HUES64 (cell line): ENCODE measurements around the gene SLC16A3.

Experiments
- H3K27ac ChIP-seq: 2 replicates; pipeline ENCODE4 v1.7.0; 2013; ENCODE audit warnings: low read depth, low read length, inconsistent platforms
- H3K27me3 ChIP-seq: 2 replicates; pipeline ENCODE4 v1.6.1; 2013; ENCODE audit warnings: mild to moderate bottlenecking, low read length; ENCODE audit not compliant: insufficient read depth
- H3K36me3 ChIP-seq: 2 replicates; pipeline ENCODE4 v1.6.1; 2013; ENCODE audit warnings: mild to moderate bottlenecking, low read length; ENCODE audit not compliant: insufficient read depth
- H3K4me1 ChIP-seq: 2 replicates; pipeline ENCODE4 v1.6.1; 2013; ENCODE audit warnings: mild to moderate bottlenecking, low read length, moderate library complexity; ENCODE audit not compliant: insufficient read depth
- H3K4me3 ChIP-seq: 2 replicates; pipeline ENCODE4 v1.5.1; 2013; ENCODE audit warnings: mild to moderate bottlenecking, low read length, moderate library complexity
- H3K9ac ChIP-seq: 2 replicates; pipeline ENCODE4 v1.6.1; 2013; ENCODE audit warnings: mild to moderate bottlenecking, low read depth, low read length
- H3K9me3 ChIP-seq: 2 replicates; pipeline ENCODE4 v1.6.1; 2013; ENCODE audit warnings: low read depth, low read length; ENCODE audit not compliant: insufficient read depth
- WGBS: fragments of 150-250, 120-280 bp; methylation state at CpG from one replicate; pipeline ENCODE4 v1.1.7; 2013; ENCODE audit warnings: missing lambda C conversion rate; 5-methylcytosine and 5-hydroxymethylcytosine counted together

SLC16A3 gene

DNA sequence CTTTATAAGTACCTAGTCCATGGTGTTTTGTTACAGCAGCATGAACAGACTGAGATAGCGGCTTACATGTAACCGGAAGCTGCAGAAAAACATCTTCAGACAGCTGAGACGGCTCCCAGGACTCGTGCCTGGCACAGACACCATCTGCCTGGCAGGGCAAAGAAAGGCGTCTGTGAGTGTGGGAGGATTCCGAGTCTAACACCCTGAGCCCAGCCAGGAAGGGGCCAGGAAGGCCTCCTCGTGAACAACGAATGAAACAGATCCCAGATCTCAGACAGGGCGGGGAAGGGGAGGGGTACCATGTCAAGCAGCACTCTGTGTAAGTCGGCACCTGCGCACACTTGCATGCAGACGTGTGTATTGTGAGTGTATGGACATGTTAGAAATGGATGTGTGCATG, 49.0 kb downstream of the SLC16A3 start:
- no peaks in the 10 kb centered on the region for H3K9me3 ChIP-seq
- WGBS, result 87% methylated on average over 12 of the region's 12 CpGs

DNA sequence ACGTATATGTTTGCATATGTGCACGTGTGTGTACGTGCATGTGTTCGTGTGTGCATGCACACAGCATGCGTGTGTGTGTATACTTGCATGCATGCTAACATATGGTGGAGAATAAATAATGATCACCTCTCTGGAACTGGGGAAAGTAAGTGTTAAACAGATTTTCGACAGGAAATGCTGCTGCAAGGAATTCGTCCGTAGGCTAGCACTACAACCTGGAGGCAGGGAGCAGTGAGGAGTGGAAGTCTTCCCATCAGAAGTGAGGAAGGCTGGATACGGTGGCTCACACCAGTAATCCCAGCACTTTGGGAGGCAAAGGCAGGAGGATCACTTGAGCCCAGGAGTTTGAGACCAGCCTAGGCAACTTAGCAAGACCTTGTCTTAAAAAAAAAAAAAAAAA, 49.5 kb downstream of the SLC16A3 start:
- Histone ChIP-seq H3K36me3 (no peaks in the 10 kb centered on the region), H3K27me3 (peaks cover 6% of the 10 kb centered on the region), H3K4me1 (peaks cover 9% of the 10 kb centered on the region; the same call in 1 of the 2 replicates), H3K9me3 (no peaks in the 10 kb centered on the region), H3K27ac (no peak overlapping the region), H3K9ac (no peak overlapping the region), H3K4me3 (no peak overlapping the region)
- 83% methylated on average over 9 of the region's 9 CpGs for WGBS

More for the DNA sequence above, 49.0 kb downstream of the SLC16A3 start:
- H3K27me3 ChIP-seq, result peaks cover 6% of the 10 kb centered on the region
- H3K27ac ChIP-seq, result no peak overlapping the region
- H3K9ac ChIP-seq, result no peak overlapping the region
- no peaks in the 10 kb centered on the region for H3K36me3 ChIP-seq
- peaks cover 9% of the 10 kb centered on the region; the same call in 1 of the 2 replicates for H3K4me1 ChIP-seq
- no peak overlapping the region for H3K4me3 ChIP-seq

DNA sequence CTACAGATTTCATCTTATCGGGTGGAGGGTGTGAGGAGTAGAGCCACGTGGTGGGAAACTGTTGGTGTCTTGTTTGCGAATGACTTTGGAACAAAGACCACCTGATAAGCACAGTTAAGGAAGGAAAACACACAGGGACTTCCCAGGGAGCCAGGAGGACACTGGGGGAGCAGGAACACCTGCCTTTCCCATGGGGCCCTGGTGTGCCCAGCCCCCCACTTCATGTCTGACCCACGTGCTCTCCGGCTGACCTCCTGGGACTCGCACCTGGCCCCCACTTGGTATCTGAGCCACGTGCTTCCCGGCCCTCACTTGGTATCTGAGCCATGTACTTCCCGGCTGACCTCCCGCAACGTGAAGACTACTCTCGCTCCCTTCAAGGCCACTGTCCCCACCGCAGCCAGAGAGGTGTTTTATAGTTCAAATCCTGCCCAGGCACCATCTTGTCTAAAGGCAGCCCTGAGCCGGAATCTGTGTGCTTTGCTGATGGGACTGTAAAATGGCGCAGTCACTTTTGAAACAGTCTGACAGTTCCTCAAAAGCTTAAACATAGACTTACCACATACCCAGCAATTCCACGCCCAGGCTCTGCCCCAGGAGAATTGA, 50.0 kb downstream of the SLC16A3 start:
- Histone ChIP-seq H3K4me1 (peaks cover 6% of the 10 kb centered on the region; the same call in 1 of the 2 replicates), H3K27me3 (peaks cover 6% of the 10 kb centered on the region), H3K4me3 (no peak overlapping the region), H3K27ac (no peak overlapping the region), H3K9ac (no peak overlapping the region), H3K9me3 (no peaks in the 10 kb centered on the region), H3K36me3 (no peaks in the 10 kb centered on the region)
- WGBS, result 74% methylated on average over 16 of the region's 16 CpGs

DNA sequence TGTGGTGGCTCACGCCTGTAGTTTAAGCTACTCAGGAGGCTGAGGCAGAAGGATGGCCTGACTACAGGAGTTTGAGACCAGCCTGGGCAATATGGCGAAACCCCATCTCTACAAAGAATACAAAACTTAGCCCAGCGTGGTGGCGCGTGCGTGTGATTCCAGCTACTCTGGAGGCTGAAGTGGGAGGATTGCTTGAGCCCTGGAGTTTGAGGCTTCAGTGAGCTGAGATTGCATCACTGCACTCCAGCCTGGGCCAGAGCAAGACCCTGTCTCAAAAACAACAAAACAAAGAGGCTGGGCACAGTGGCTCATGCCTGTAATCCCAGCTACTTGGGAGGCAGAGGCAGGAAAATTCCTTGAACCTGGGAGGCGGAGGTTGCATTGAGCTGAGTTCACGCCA, 51.7 kb downstream of the SLC16A3 start:
- peaks cover 6% of the 10 kb centered on the region; the same call in 1 of the 2 replicates for H3K4me1 ChIP-seq
- H3K4me3 ChIP-seq, result no peak overlapping the region
- no peak overlapping the region for H3K27ac ChIP-seq
- H3K9me3 ChIP-seq, result no peaks in the 10 kb centered on the region
- H3K9ac ChIP-seq, result no peak overlapping the region
- WGBS, result 93% methylated on average over 8 of the region's 8 CpGs
- H3K36me3 ChIP-seq, result no peaks in the 10 kb centered on the region
- peaks cover 1% of the 10 kb centered on the region; the same call in 1 of the 2 replicates for H3K27me3 ChIP-seq

DNA sequence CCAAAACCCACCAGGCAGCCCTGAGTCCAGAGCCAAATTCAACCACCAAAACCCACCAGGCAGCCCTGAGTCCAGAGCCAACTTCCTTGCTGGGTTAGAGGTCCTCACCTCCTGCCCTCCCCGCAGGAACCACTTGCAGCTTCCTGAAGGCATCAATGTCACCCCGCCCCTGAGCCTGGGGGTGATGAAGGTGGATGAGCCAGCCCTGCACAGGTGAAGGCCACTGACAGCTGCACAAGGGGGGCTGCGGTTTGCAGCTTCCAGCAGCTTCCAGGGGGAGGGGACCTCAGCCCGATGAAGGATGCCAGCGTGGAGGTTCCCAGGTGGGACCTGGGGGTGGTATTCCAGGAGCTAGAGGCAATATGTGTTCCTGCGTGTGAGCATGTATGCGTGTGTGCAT, 52.2 kb downstream of the SLC16A3 start:
- Histone ChIP-seq H3K27ac (no peak overlapping the region), H3K9ac (no peak overlapping the region), H3K27me3 (no peaks in the 10 kb centered on the region), H3K4me1 (peaks cover 6% of the 10 kb centered on the region; the same call in 1 of the 2 replicates), H3K36me3 (no peaks in the 10 kb centered on the region), H3K4me3 (no peak overlapping the region), H3K9me3 (no peaks in the 10 kb centered on the region)
- WGBS, result 84% methylated on average over 7 of the region's 7 CpGs

DNA sequence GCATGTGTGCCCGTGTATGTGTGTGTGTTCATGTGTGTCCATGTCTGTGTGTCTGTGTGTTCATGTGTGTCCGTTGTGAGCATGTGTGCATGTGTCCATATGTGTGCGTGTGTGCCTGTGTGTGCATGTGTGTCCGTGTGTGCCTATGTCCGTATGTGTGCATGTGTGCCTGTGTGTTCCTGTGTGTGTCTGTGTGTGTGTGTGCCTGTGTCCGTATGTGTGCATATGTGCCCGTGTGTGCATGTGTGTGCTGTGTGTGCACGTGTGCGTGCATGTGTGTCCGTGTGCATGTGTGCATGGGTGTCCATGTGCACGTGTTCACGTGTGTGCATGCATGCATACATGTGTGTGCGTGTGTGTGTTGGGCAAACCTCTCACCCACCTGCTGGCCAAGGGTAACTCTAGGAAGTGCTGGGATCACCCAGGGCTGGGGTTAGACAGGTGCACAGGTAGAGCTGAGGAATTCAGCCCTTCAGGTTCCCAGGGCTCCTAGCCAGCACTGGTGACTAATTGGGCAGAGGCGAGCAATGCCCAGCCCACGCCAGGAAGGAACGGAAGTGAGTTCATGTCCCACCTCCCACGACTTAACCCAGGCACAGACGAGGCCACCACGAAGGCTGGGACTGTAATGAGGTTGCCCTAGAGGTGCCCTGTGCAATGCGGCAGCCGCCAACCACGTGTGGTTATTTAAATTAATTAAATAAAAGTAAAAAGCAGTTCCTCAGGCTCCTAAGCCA, 52.8 kb downstream of the SLC16A3 start:
- Histone ChIP-seq H3K36me3 (no peaks in the 10 kb centered on the region), H3K4me3 (no peak overlapping the region), H3K9me3 (no peaks in the 10 kb centered on the region), H3K27ac (no peak overlapping the region), H3K27me3 (no peaks in the 10 kb centered on the region), H3K9ac (no peak overlapping the region), H3K4me1 (peaks cover 6% of the 10 kb centered on the region; the same call in 1 of the 2 replicates)
- 90% methylated on average over 19 of the region's 22 CpGs for WGBS

DNA sequence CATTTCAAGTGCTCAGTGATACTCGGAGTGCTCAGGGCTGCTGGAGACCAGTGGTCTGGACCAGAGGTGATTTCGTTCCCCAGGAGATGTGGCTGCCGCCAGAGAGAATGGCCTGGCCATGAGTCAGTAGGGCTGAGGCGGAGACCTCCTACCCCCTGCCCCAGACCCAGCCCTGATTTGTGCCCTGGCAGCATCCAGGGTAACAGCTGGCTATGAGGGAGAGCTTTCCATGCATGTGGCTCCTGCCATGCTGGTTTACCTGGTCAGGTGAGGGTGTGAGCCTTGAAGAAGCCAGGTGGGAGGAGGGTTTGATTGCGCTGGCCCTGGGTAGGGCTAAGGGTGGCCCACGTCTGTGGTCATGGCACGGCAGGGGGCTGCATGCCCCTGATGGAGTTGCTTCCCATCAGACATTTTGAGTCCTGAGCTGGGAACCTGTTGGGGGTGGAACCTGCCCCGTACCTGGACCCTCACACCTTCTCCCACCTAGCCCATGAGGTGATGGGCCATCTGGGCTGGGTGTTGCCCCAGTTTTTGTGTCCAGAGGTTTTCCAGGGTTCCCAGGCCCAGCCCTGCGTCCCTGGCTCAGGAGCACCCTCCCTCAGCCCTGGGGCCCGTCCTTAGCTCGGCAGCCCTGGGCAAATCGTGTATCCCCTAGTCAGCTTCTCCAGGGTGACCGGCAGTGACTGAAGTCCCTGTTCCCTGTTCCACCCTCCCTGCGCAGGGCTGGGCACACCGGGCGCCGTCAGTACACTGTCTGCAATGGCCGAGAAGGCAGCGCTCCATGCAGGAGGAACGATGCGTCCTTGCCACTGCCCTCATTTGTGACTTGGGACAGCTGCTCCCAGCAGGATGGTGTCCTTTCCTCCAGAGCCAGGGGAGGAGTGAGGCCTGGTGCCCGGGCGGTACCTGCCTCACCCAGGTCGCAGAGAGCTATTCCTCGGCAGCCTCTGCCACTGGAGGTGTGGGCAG, 53.7 kb downstream of the SLC16A3 start:
- 94% methylated on average over 25 of the region's 25 CpGs for WGBS
- H3K27me3 ChIP-seq, result no peaks in the 10 kb centered on the region
- no peaks in the 10 kb centered on the region for H3K36me3 ChIP-seq
- no peak overlapping the region for H3K9ac ChIP-seq
- peaks cover 6% of the 10 kb centered on the region; the same call in 1 of the 2 replicates for H3K4me1 ChIP-seq
- H3K27ac ChIP-seq, result no peak overlapping the region
- H3K4me3 ChIP-seq, result no peak overlapping the region
- H3K9me3 ChIP-seq, result no peaks in the 10 kb centered on the region

DNA sequence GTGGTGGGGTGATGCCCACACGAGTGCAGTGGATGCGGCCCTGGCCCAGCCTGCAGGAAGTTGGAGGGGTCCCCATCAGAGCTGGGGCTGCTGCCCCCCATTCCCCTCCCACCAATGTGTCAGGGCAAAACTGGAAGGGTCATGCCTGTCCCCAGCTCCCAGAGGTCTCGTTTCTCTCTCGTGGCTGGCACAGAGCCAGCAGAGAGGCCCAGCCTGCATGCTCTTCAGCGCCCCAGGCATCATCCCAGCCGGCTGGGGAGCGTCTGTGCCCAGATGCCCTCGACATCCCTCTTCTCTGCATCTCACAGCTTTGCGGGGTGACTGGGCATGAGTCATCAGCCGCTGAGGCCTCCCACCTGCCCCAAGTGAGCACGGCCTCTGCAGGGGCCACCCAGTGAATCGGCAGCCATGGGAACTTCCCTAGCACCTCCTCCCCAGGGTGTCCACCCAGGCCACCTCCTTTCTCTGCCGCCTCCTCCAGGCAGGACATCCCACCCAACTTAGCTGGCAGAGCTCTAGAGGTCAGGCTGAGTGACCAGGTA, 54.4 kb downstream of the SLC16A3 start:
- Histone ChIP-seq H3K9me3 (no peaks in the 10 kb centered on the region), H3K9ac (no peak overlapping the region), H3K27me3 (no peaks in the 10 kb centered on the region), H3K4me3 (no peak overlapping the region), H3K4me1 (peaks cover 6% of the 10 kb centered on the region; the same call in 1 of the 2 replicates), H3K36me3 (no peaks in the 10 kb centered on the region), H3K27ac (no peak overlapping the region)
- 86% methylated on average over 13 of the region's 13 CpGs for WGBS

DNA sequence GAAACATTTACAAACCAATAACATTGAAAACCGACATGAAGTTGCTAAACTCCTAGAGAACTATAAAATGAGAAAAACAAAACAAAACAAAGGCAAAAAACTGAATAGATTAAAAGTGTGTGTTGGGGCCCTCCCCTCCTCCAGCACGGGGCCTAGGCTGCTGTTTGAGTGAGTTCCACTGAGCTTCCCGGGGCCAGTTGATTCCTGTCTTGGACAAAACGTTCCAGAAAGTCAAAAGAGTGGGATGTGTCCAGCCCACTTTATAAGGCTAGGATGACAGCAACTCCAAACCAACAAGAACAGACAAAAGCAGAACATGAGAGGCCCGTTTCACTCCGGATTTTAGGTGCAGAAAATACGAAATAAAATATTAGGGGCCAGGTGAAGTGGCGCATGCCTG, 56.3 kb downstream of the SLC16A3 start:
- 72% methylated on average over 7 of the region's 8 CpGs for WGBS
- Histone ChIP-seq H3K9me3 (no peaks in the 10 kb centered on the region), H3K4me1 (no peaks in the 10 kb centered on the region), H3K27me3 (no peaks in the 10 kb centered on the region), H3K9ac (no peak overlapping the region), H3K27ac (no peak overlapping the region), H3K4me3 (no peak overlapping the region), H3K36me3 (no peaks in the 10 kb centered on the region)

DNA sequence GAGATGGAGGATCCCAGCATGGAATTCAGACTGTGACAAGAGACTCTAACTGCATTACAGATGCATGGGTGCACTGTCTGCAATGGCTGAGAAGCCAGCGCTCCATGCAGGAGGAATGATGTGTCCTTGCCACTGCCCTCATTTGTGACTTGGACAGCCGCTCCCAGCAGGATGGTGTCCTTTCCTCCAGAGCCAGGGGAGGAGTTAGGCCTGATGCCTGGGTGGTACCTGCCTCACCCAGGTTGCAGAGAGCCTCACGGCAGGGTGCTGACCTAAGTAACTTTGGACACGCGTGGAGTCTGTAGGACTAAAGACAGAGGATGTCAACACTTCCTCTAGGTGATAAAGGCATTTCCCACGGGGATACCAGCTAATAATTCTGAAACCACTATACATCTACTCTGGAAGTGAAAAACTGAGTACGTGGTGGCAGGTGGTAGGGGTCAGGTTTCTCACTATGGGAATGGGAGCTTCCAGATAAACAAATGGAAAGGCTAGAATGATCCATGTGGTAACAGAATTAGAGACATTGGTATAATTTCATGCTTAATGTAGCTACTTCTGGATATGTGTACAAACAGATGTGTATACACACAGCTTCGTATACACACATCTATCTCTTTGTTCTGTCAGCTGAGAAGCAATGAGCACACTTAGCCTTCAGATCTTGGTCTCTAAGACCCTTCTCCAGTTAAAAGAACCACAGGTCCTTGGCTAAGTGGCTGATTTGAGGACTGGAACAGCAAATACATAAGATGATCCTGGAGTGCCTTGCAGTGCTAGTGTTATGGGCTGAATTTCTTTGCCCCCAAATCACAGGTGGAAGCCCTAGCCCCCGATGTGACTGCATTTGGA, 58.4 kb downstream of the SLC16A3 start:
- H3K9me3 ChIP-seq, result no peaks in the 10 kb centered on the region
- no peaks in the 10 kb centered on the region for H3K4me1 ChIP-seq
- H3K27me3 ChIP-seq, result no peaks in the 10 kb centered on the region
- no peaks in the 10 kb centered on the region for H3K36me3 ChIP-seq
- no peak overlapping the region for H3K27ac ChIP-seq
- 88% methylated on average over 9 of the region's 9 CpGs for WGBS
- H3K4me3 ChIP-seq, result no peak overlapping the region
- no peak overlapping the region for H3K9ac ChIP-seq
